HepG2 (cell line): ENCODE measurements around the gene NEURL4. TPM values are rescaled to one million over a fixed set of nuclear protein-coding genes. Genes with fewer than 3 reads are reported as not detected.

ENCODE experiments used
- ATAC-seq: fragments of 200-7000 bp; cut with Tn5 transposase; 3 replicates; pipeline ENCODE4 v1.9.1; 2020; ENCODE audit warnings: mild to moderate bottlenecking, moderate library complexity
- Bru-seq: library from RNA; stranded (reverse); fragments of 400-500 nt; gene quantifications from one replicate; lab custom pipeline; 2021; lab: Mats Ljungman, UMichigan
- BruChase-seq, 2 experiments: library from RNA; stranded (reverse); fragments of 400-500 nt; gene quantifications; one replicate each; lab custom pipeline; 2021; lab: Mats Ljungman, UMichigan
- BruUV-seq: library from RNA; stranded (reverse); fragments of 400-500 nt; replicated peaks from 2 replicates; lab custom pipeline; 2021; lab: Mats Ljungman, UMichigan
- CTCF ChIA-PET: fragments of 300-600 bp; formaldehyde crosslinking; extraction: SDS; loops from one replicate; lab custom pipeline; 2021; ENCODE audit warnings: low total read pairs, inconsistent platforms, low intra/inter-chr PET ratio; lab: Yijun Ruan, JAX
- POLR2A ChIA-PET: fragments of 350-600 bp; sonication (Branson Sonifier 250); formaldehyde crosslinking; loops from one replicate; lab custom pipeline; 2020; ENCODE audit warnings: antibody characterized with exemption, inconsistent platforms; lab: Yijun Ruan, JAX
- DNase-seq: peaks from one replicate; pipeline ENCODE4 v3.0.0-alpha.2; 2015; ENCODE audit warnings: low spot score
- FAIRE-seq: peaks from 3 replicates; lab custom pipeline; 2011; peaks lifted over from hg19 to GRCh38; lab: Jason Lieb, UNC
- H2AFZ ChIP-seq: one replicate; pipeline ENCODE4 v1.6.1; 2011; ENCODE audit warnings: low read length, inconsistent platforms
- H3K27ac ChIP-seq: fragments of 300-600 bp; 3 replicates; pipeline ENCODE4 v1.8.0; 2011; ENCODE audit warnings: mixed run types, mild to moderate bottlenecking, mixed read lengths, low read length, inconsistent platforms; ENCODE audit not compliant: insufficient read depth; ENCODE audit errors: extremely low read length
- H3K27me3 ChIP-seq, 2 experiments: fragments of 200-600 bp in 1 of 2; 2 replicates in 1 of 2; 3 replicates in 1 of 2; pipeline versions ENCODE4 v1.6.0 to v1.8.0; 2011; ENCODE audit warnings: low read length in 2 of 2, mild to moderate bottlenecking in 2 of 2, moderate library complexity in 2 of 2, inconsistent platforms in 1 of 2; ENCODE audit not compliant: insufficient read depth in 2 of 2, control insufficient read depth in 1 of 2
- H3K36me3 ChIP-seq, 2 experiments: fragments of 200-600 bp in 1 of 2; replicated peaks in 1 of 2; 2 replicates in 1 of 2; 3 replicates in 1 of 2; pipeline versions ENCODE4 v1.5.1 to v1.8.0; 2011; ENCODE audit warnings: low read length in 2 of 2, inconsistent platforms in 1 of 2; ENCODE audit not compliant: insufficient read depth in 2 of 2, control insufficient read depth in 1 of 2
- H3K4me1 ChIP-seq: 2 replicates; pipeline ENCODE4 v1.5.1; 2012; ENCODE audit warnings: low read length, inconsistent platforms; ENCODE audit not compliant: insufficient read depth
- H3K4me2 ChIP-seq: 2 replicates; pipeline ENCODE4 v1.6.0; 2011; ENCODE audit warnings: low read depth, low read length, inconsistent platforms
- H3K4me3 ChIP-seq, 3 experiments: fragments of 200-600 bp in 1 of 3; sonication (generic), shearing (Covaris generic) in 1 of 3; replicated peaks in 1 of 3; 2 replicates each; pipeline ENCODE4 v1.5.1; 2011 to 2016; ENCODE audit warnings: low read length in 3 of 3, inconsistent platforms in 2 of 3, low read depth in 2 of 3, mild to moderate bottlenecking in 2 of 3, control low read depth in 1 of 3, mixed read lengths in 1 of 3; ENCODE audit not compliant: insufficient read depth in 1 of 3
- H3K79me2 ChIP-seq: one replicate; pipeline ENCODE4 v1.6.1; 2011; ENCODE audit warnings: low read length, inconsistent platforms; ENCODE audit not compliant: insufficient read depth
- H3K9ac ChIP-seq: 2 replicates; pipeline ENCODE4 v1.6.0; 2011; ENCODE audit warnings: mild to moderate bottlenecking, low read depth, low read length, inconsistent platforms; ENCODE audit not compliant: insufficient read depth
- H3K9me3 ChIP-seq: 2 replicates; pipeline ENCODE4 v1.5.1; 2012; ENCODE audit warnings: mild to moderate bottlenecking, low read length
- H4K20me1 ChIP-seq: 2 replicates; pipeline ENCODE4 v1.6.0; 2011; ENCODE audit warnings: inconsistent platforms, mild to moderate bottlenecking, low read length, moderate library complexity; ENCODE audit not compliant: insufficient read depth
- HINFP ChIP-seq: sonication (generic); formaldehyde crosslinking; IDR thresholded peaks from 2 replicates; pipeline ENCODE4 v1.4.0; 2020; ENCODE audit warnings: low read depth, mild to moderate bottlenecking, missing genetic modification reagents
- HNRNPK ChIP-seq: fragments of 200-400 bp; formaldehyde crosslinking; IDR thresholded peaks from 2 replicates; pipeline ENCODE4 v1.6.1; 2018; ENCODE audit warnings: low read length, low read depth, moderate library complexity, mild to moderate bottlenecking; ENCODE audit not compliant: poor library complexity, severe bottlenecking
- HOXA5 ChIP-seq: sonication (generic); formaldehyde crosslinking; IDR thresholded peaks from 2 replicates; pipeline ENCODE4 v1.4.0; 2020; ENCODE audit warnings: missing genetic modification reagents
- JDP2 ChIP-seq: sonication (generic); formaldehyde crosslinking; IDR thresholded peaks from 2 replicates; pipeline ENCODE4 v1.8.1; 2022; ENCODE audit warnings: missing genetic modification reagents, borderline replicate concordance
- XBP1 ChIP-seq: sonication (generic); formaldehyde crosslinking; IDR thresholded peaks from 2 replicates; pipeline ENCODE4 v1.5.0; 2020; ENCODE audit warnings: missing genetic modification reagents
- YY1 ChIP-seq: IDR thresholded peaks from 2 replicates; pipeline ENCODE4 v1.6.1; 2011; ENCODE audit warnings: low read length, low read depth, moderate library complexity, mild to moderate bottlenecking; ENCODE audit not compliant: insufficient read depth, insufficient replicate concordance
- ZNF235 ChIP-seq: sonication (generic); formaldehyde crosslinking; IDR thresholded peaks from 2 replicates; pipeline ENCODE4 v1.8.1; 2023; ENCODE audit warnings: mild to moderate bottlenecking, missing genetic modification reagents, borderline replicate concordance
- ZNF652 ChIP-seq: IDR thresholded peaks from 2 replicates; pipeline ENCODE4 v1.6.1; 2016; ENCODE audit warnings: low read depth, borderline replicate concordance
- ZNF703 ChIP-seq: sonication (generic); formaldehyde crosslinking; IDR thresholded peaks from 2 replicates; pipeline ENCODE4 v1.5.1; 2020; ENCODE audit warnings: missing genetic modification reagents, mild to moderate bottlenecking, moderate library complexity, borderline replicate concordance
- ZNF766 ChIP-seq: sonication (generic); formaldehyde crosslinking; IDR thresholded peaks from 2 replicates; pipeline ENCODE4 v1.5.0; 2020; ENCODE audit warnings: missing genetic modification reagents, borderline replicate concordance
- WGBS: methylation state at CpG from one replicate; pipeline ENCODE4 v1.1.6; 2017; ENCODE audit warnings: low lambda C conversion rate; 5-methylcytosine and 5-hydroxymethylcytosine counted together
- in situ Hi-C: cut with HindIII; loops from 2 replicates; pipeline ENCODE4 v1.10.0; 2017; ENCODE audit warnings: low pct_unique_long_range_greater_than_20kb; ENCODE audit not compliant: extremely low pct_ligation_motif_present
- intact Hi-C: fragments of 100-400 bp; cut with micrococcal nuclease; formaldehyde crosslinking; loops from one replicate; pipeline ENCODE4 v1.10.0; 2022; ENCODE audit not compliant: unreplicated experiment
- long read RNA-seq, 2 experiments: library from RNA in 1 of 2; library from polyadenylated mRNA in 1 of 2; stranded (forward) in 1 of 2; unstranded in 1 of 2; transcript quantifications; one replicate each; pipeline ENCODE4 v2.0.0, GENCODE V29; 2019 to 2022
- polyA minus RNA-seq, 3 experiments: library from RNA; depleted of rRNA, polyadenylated mRNA; stranded (reverse); fragments of >200 nt; gene quantifications; 2 replicates each; pipeline ENCODE4 v1.2.3, GENCODE V29; 2011; ENCODE audit warnings: low replicate concordance in 1 of 3
- polyA plus RNA-seq, 8 experiments: library from polyadenylated mRNA; depleted of rRNA in 3 of 8; stranded (reverse) in 7 of 8; unstranded in 1 of 8; fragments of >200 nt; fragmentation: Illumina TruSeq in 4 of 8; extraction: Trizol in 4 of 8; gene quantifications; 2 replicates each; pipeline versions ENCODE4 v1.2.1 to v1.2.3, GENCODE V29; 2011 to 2016; ENCODE audit warnings: low read depth in 4 of 8, missing spikeins in 1 of 8, mixed read lengths in 1 of 8; ENCODE audit not compliant: insufficient read depth in 1 of 8
- total RNA-seq, 5 experiments: library from RNA; depleted of rRNA; stranded (reverse); fragments of >200 nt; fragmentation: Illumina TruSeq; extraction: Trizol; gene quantifications; 2 replicates each; pipeline ENCODE4 v1.2.3, GENCODE V29; 2016; ENCODE audit warnings: low read depth in 1 of 5
- TF ChIP-seq, protein P1 (sequence below), 2 experiments: fragments of 450-650 bp in 1 of 2; sonication (generic) in 1 of 2; formaldehyde crosslinking; IDR thresholded peaks; 2 replicates each; pipeline versions ENCODE4 v1.5.0 to v1.8.0; 2020 to 2022; ENCODE audit warnings: mild to moderate bottlenecking in 1 of 2, missing genetic modification reagents in 1 of 2
- TF ChIP-seq, protein P2 (sequence below): sonication (generic); formaldehyde crosslinking; IDR thresholded peaks from 2 replicates; pipeline ENCODE4 v1.8.0; 2022; ENCODE audit warnings: missing genetic modification reagents, mild to moderate bottlenecking, moderate library complexity, borderline replicate concordance

NEURL4 gene
- total RNA-seq (2016; rRNA removed; fragmentation: Illumina TruSeq; extraction: Trizol) (6.7 and 15.7 TPM in 2 replicates), polyA plus RNA-seq (2011; rRNA removed) (14.8 and 15.3 TPM in 2 replicates), polyA minus RNA-seq (2011; rRNA and poly(A)+ RNA removed; ENCODE audit: low replicate concordance) (25.4 and 35.0 TPM in 2 replicates), Bru-seq, nascent RNA (percentile 48 among the genes with signal in this experiment), BruChase-seq, experiment 1, labeled RNA remaining after a 6-hour chase (percentile 78 among the genes with signal in this experiment), BruChase-seq, experiment 2, labeled RNA remaining after a 2-hour chase (percentile 65 among the genes with signal in this experiment)
- total RNA-seq (2016; cell fraction: cytosol; rRNA removed; fragmentation: Illumina TruSeq; extraction: Trizol; ENCODE audit: low read depth): 2.2 and 2.3 TPM in 2 replicates
- total RNA-seq (2016; cell fraction: insoluble cytoplasmic fraction; rRNA removed; fragmentation: Illumina TruSeq; extraction: Trizol): 4.5 and 17.1 TPM in 2 replicates
- 3.5 and 4.6 TPM in 2 replicates for total RNA-seq (2016; cell fraction: membrane; rRNA removed; fragmentation: Illumina TruSeq; extraction: Trizol)
- 28.3 and 30.1 TPM in 2 replicates for total RNA-seq (2016; cell fraction: nucleus; rRNA removed; fragmentation: Illumina TruSeq; extraction: Trizol)
- 5.0 and 5.4 TPM in 2 replicates for polyA plus RNA-seq (2011; cell fraction: cytosol; rRNA removed)
- 162 and 199 TPM in 2 replicates for polyA plus RNA-seq (2011; cell fraction: nucleus; rRNA removed)
- polyA plus RNA-seq (2012): 12.4 and 15.4 TPM in 2 replicates
- 0.95 and 1.2 TPM in 2 replicates for polyA plus RNA-seq (2016; cell fraction: cytosol; fragmentation: Illumina TruSeq; extraction: Trizol; ENCODE audit: low read depth)
- polyA plus RNA-seq (2016; cell fraction: insoluble cytoplasmic fraction; fragmentation: Illumina TruSeq; extraction: Trizol; ENCODE audit: low read depth): 4.4 and 6.1 TPM in 2 replicates
- polyA plus RNA-seq (2016; cell fraction: membrane; fragmentation: Illumina TruSeq; extraction: Trizol; ENCODE audit: low read depth): 1.1 and 1.9 TPM in 2 replicates
- polyA plus RNA-seq (2016; cell fraction: nucleus; fragmentation: Illumina TruSeq; extraction: Trizol; ENCODE audit: insufficient read depth, low read depth): 84.2 and 94.7 TPM in 2 replicates
- polyA minus RNA-seq (2011; cell fraction: cytosol; rRNA and poly(A)+ RNA removed): 3.8 and 5.9 TPM in 2 replicates
- 43.5 and 53.5 TPM in 2 replicates for polyA minus RNA-seq (2011; cell fraction: nucleus; rRNA and poly(A)+ RNA removed)
- long read RNA-seq, experiment 1, partial matches to known transcripts: 3 of 5 reads
- long read RNA-seq, experiment 1, other reads (novel, unspliced or antisense): 1 of 5 reads
- long read RNA-seq, experiment 2, full-length matches to known transcripts: 1 of 19 reads
- long read RNA-seq, experiment 2, partial matches to known transcripts: 8 of 19 reads
- long read RNA-seq, experiment 2, other reads (novel, unspliced or antisense): 10 of 19 reads

GRCh38 chr17:7328840-7329373 is at the start of gene NEURL4:
Gene NEURL4 (minus strand): TSS chr17:7329335. CDS start chr17:7329312, 23 bp downstream.
- Histone ChIP-seq H3K4me2 (peak within 1 kb of the TSS; percentile 91), H3K27ac (peak within 1 kb of the TSS; percentile 63), H3K79me2 (peaks cover 12% of the 10 kb centered on the region), H3K36me3 (peaks cover 4 to 21% of the 10 kb centered on the region in 2 experiments), H3K9me3 (no peaks in the 10 kb centered on the region), H3K4me3 (peak within 1 kb of the TSS; percentile 90 to 97 (median 91)), H2AFZ (peak within 1 kb of the TSS; percentile 68), H3K27me3 (peaks cover 0 to 4% of the 10 kb centered on the region in 2 experiments; a peak in 2 of 5 replicates), H4K20me1 (no peaks in the 10 kb centered on the region), H3K9ac (peak within 1 kb of the TSS; percentile 83), H3K4me1 (peaks cover 24% of the 10 kb centered on the region)
- no peak for DNase-seq
- CTCF ChIA-PET: no interaction called here
- ATAC-seq: peak; percentile 53
- POLR2A ChIA-PET: interaction anchor here (0.6 to 2.7 kb wide), 31 partner anchors 8 to 727 kb away, joined by 3 to 47 read pairs (median 4); partner anchors contain the start of genes ACADVL, ASGR1, ASGR2 and CTDNEP1
- intact Hi-C loops (loop anchor here (1.0 to 2.0 kb wide), 2 partner anchors 22 to 116 kb away; partner anchors contain the start of gene CHRNB1), in situ Hi-C loops (no loop called here)
- under 1% methylated on average over 28 of the region's 50 CpGs for WGBS
- no TSS peak for BruUV-seq
- FAIRE-seq: no peak
- no peak for TF ChIP-seq JDP2 (CRISPR knock-in tag)
- TF ChIP-seq ZNF235 (CRISPR knock-in tag): no peak
- TF ChIP-seq, protein P1, sequence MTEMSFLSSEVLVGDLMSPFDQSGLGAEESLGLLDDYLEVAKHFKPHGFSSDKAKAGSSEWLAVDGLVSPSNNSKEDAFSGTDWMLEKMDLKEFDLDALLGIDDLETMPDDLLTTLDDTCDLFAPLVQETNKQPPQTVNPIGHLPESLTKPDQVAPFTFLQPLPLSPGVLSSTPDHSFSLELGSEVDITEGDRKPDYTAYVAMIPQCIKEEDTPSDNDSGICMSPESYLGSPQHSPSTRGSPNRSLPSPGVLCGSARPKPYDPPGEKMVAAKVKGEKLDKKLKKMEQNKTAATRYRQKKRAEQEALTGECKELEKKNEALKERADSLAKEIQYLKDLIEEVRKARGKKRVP (CRISPR knock-in tag; IDR thresholded peaks at IDR 0.05): 0 out of 4 replicates have a peak, but pooled peaks of 1 of the 2 experiments have one; percentile 18
- peak; percentile 34 for TF ChIP-seq HNRNPK
- TF ChIP-seq XBP1 (CRISPR knock-in tag): no peak
- TF ChIP-seq ZNF703 (CRISPR knock-in tag): no peak
- TF ChIP-seq, protein P2, sequence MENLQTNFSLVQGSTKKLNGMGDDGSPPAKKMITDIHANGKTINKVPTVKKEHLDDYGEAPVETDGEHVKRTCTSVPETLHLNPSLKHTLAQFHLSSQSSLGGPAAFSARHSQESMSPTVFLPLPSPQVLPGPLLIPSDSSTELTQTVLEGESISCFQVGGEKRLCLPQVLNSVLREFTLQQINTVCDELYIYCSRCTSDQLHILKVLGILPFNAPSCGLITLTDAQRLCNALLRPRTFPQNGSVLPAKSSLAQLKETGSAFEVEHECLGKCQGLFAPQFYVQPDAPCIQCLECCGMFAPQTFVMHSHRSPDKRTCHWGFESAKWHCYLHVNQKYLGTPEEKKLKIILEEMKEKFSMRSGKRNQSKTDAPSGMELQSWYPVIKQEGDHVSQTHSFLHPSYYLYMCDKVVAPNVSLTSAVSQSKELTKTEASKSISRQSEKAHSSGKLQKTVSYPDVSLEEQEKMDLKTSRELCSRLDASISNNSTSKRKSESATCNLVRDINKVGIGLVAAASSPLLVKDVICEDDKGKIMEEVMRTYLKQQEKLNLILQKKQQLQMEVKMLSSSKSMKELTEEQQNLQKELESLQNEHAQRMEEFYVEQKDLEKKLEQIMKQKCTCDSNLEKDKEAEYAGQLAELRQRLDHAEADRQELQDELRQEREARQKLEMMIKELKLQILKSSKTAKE: 0 out of 2 replicates have a peak, but pooled peaks have one; percentile 36
- TF ChIP-seq ZNF766: 0 out of 2 replicates have a peak, but pooled peaks have one; percentile 15
- no peak for TF ChIP-seq ZNF652
- peak; percentile 89 for TF ChIP-seq YY1
- TF ChIP-seq HOXA5: no peak
- no peak for TF ChIP-seq HINFP
